ENCODE results near the gene CDC34. TPM values are rescaled to one million over a fixed set of nuclear protein-coding genes. Genes with fewer than 3 reads are reported as not detected.

Gene CDC34
- total RNA-seq, 1 experiment from 2014 or later = 113 TPM

DNA sequence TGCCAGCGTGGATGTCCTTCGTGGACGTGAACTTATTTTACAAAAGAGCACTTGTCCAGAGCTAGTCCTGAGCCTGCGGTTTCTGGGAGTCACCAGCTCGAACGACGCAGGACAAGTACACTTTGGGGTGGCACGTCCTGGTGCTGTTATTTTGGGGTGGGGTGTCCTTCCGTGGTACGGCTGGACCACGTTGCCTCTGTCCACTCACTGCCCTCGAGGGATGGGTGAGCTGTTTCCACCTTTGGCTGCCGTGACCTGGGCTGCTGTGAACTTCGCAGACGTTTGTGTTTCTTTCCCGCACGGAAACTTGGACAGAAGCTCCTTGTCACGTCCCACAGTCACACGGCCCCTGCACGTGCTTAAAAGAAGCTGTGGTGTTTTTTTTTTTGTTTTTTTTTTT lies 23.3 kb downstream of the CDC34 start:
- intact Hi-C loops (cut with micrococcal nuclease; ENCODE audit: unreplicated experiment) = no loop called here
- ChIA-PET POLR2A (ENCODE audit: low non-redundant PET) (interaction anchor here (0.6 kb wide), 1 partner anchor 83 kb away, joined by 6 read pairs; no protein-coding TSS in a partner anchor), CTCF (no interaction called here)
- H3K4me1 ChIP-seq (ENCODE audit: insufficient read depth, low read length, poor library complexity, severe bottlenecking) = peaks cover 7% of the 10 kb centered on the region
- DNase-seq (ENCODE audit: low spot score) = no peak
- no TSS peak for BruUV-seq (replicated peaks)
- TF ChIP-seq, protein P1, sequence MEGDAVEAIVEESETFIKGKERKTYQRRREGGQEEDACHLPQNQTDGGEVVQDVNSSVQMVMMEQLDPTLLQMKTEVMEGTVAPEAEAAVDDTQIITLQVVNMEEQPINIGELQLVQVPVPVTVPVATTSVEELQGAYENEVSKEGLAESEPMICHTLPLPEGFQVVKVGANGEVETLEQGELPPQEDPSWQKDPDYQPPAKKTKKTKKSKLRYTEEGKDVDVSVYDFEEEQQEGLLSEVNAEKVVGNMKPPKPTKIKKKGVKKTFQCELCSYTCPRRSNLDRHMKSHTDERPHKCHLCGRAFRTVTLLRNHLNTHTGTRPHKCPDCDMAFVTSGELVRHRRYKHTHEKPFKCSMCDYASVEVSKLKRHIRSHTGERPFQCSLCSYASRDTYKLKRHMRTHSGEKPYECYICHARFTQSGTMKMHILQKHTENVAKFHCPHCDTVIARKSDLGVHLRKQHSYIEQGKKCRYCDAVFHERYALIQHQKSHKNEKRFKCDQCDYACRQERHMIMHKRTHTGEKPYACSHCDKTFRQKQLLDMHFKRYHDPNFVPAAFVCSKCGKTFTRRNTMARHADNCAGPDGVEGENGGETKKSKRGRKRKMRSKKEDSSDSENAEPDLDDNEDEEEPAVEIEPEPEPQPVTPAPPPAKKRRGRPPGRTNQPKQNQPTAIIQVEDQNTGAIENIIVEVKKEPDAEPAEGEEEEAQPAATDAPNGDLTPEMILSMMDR (conservative IDR thresholded peaks at IDR 0.05; ENCODE audit: low read depth, low read length) = no peak
- no peak for TF ChIP-seq EZH2 (IDR thresholded peaks at IDR 0.05; ENCODE audit: borderline replicate concordance, low read depth, low read length, poor library complexity, severe bottlenecking)
- H3K36me3 ChIP-seq (ENCODE audit: insufficient read depth, low read length, poor library complexity, severe bottlenecking) = no peaks in the 10 kb centered on the region
- H3K9me3 ChIP-seq (ENCODE audit: low read depth, low read length, poor library complexity, severe bottlenecking) = no peaks in the 10 kb centered on the region
- H3K4me3 ChIP-seq (ENCODE audit: low read depth, low read length, poor library complexity, severe bottlenecking) = no peak overlapping the region
- H3K27ac ChIP-seq (ENCODE audit: low read depth, low read length, poor library complexity, severe bottlenecking) = no peak overlapping the region
- no peaks in the 10 kb centered on the region for H3K27me3 ChIP-seq (replicated peaks; ENCODE audit: insufficient read depth, low read depth, low read length, poor library complexity)

DNA sequence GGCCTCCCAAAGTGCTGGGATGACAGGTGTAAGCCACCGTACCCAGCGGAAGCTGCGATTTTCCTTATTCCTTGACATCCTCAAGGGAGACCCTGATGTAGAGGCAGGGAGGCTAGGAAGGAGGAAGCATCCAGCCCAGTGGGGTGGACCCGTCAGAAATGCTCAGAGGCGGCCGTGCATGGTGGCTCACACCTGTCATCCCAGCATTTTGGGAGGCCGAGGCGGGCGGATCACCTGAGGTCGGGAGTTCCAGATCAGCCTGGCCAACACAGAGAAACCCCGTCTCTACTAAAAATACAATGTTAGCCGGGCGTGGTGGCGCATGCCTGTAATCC lies 23.9 kb downstream of the CDC34 start:
- Histone ChIP-seq H3K27me3 (replicated peaks; ENCODE audit: insufficient read depth, low read depth, low read length, poor library complexity) (no peaks in the 10 kb centered on the region), H3K27ac (ENCODE audit: low read depth, low read length, poor library complexity, severe bottlenecking) (no peak overlapping the region), H3K4me1 (ENCODE audit: insufficient read depth, low read length, poor library complexity, severe bottlenecking) (peaks cover 7% of the 10 kb centered on the region), H3K36me3 (ENCODE audit: insufficient read depth, low read length, poor library complexity, severe bottlenecking) (no peaks in the 10 kb centered on the region), H3K4me3 (ENCODE audit: low read depth, low read length, poor library complexity, severe bottlenecking) (no peak overlapping the region), H3K9me3 (ENCODE audit: low read depth, low read length, poor library complexity, severe bottlenecking) (no peaks in the 10 kb centered on the region)
- intact Hi-C loops (cut with micrococcal nuclease; ENCODE audit: unreplicated experiment) = no loop called here
- DNase-seq (ENCODE audit: low spot score) = no peak
- no peak for TF ChIP-seq EZH2 (IDR thresholded peaks at IDR 0.05; ENCODE audit: borderline replicate concordance, low read depth, low read length, poor library complexity, severe bottlenecking)
- TF ChIP-seq, protein P1 (conservative IDR thresholded peaks at IDR 0.05; ENCODE audit: low read depth, low read length) = no peak
- ChIA-PET POLR2A (ENCODE audit: low non-redundant PET) (no interaction called here), CTCF (no interaction called here)
- BruUV-seq (replicated peaks) = no TSS peak

DNA sequence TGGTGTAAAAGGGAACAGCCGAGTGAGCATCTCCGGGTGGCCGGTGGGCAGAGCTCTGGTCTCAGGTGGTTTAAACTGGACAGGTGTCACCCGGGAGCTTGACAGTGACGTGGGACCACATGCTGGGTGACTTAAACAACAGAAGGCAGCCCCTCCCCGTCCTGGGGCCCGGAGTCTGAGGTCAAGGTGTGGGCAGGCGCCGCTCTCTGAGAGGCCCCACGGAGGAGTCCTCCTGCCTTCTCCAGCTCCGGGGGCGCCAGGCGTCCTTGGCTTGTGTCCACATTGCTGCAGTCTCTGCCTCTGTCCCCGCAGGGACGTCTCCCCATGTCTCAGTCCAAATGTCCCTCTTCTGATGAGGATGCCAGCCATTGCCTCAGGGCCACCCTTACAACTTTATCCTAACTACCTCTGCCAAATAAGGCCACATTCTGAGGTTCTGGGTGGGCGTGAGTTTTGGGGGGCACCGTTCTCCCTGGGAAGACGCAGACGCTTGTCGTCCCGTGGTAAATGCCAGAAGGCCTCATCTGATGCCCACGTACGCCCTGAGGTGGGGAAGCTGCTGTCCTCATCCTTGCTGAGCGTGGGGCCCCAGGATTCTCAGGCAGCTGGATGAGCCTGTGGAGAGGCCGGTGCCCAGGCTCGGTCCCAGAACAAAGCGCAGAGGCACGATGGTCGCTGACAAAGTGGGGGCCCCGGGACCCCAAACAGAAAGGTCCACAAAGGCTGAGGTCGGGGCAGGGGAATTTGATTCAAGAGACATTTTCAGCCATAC lies 25.2 kb downstream of the CDC34 start:
- no peaks in the 10 kb centered on the region for H3K9me3 ChIP-seq (ENCODE audit: low read depth, low read length, poor library complexity, severe bottlenecking)
- H3K4me3 ChIP-seq (ENCODE audit: low read depth, low read length, poor library complexity, severe bottlenecking) = no peak overlapping the region
- intact Hi-C loops (cut with micrococcal nuclease; ENCODE audit: unreplicated experiment) = no loop called here
- peaks cover 7% of the 10 kb centered on the region for H3K4me1 ChIP-seq (ENCODE audit: insufficient read depth, low read length, poor library complexity, severe bottlenecking)
- H3K27ac ChIP-seq (ENCODE audit: low read depth, low read length, poor library complexity, severe bottlenecking) = no peak overlapping the region
- POLR2A ChIA-PET (ENCODE audit: low non-redundant PET) = no interaction called here
- TF ChIP-seq EZH2 (IDR thresholded peaks at IDR 0.05; ENCODE audit: borderline replicate concordance, low read depth, low read length, poor library complexity, severe bottlenecking) = no peak
- TF ChIP-seq, protein P1 (conservative IDR thresholded peaks at IDR 0.05; ENCODE audit: low read depth, low read length) = no peak
- BruUV-seq (replicated peaks) = no TSS peak
- no peaks in the 10 kb centered on the region for H3K36me3 ChIP-seq (ENCODE audit: insufficient read depth, low read length, poor library complexity, severe bottlenecking)
- CTCF ChIA-PET = no interaction called here
- DNase-seq (ENCODE audit: low spot score) = no peak
- H3K27me3 ChIP-seq (replicated peaks; ENCODE audit: insufficient read depth, low read depth, low read length, poor library complexity) = no peaks in the 10 kb centered on the region

Data from A673 (cell line).